Endothelial cell of umbilical vein (primary cell): ENCODE results near the gene TRERF1.

Experiments
- CTCF ChIP-seq, 2 donors: IDR thresholded peaks; 1 replicate in 1 of 2; 2 replicates in 1 of 2; pipeline ENCODE4 v1.5.1; 2011; ENCODE audit warnings: low read length in 2 of 2, mild to moderate bottlenecking in 2 of 2, moderate library complexity in 2 of 2, control low read depth in 1 of 2, inconsistent platforms in 1 of 2, low read depth in 1 of 2; ENCODE audit not compliant: insufficient read depth in 1 of 2; ENCODE audit errors: extremely low read depth in 1 of 2
- POLR2A ChIP-seq: IDR thresholded peaks from 2 replicates; pipeline ENCODE4 v1.6.1; 2012; ENCODE audit warnings: low read depth, mild to moderate bottlenecking, control low read depth, low read length

GRCh38 chr6:42257614-42258013 is 194.1 kb downstream of the TRERF1 start:
- TF ChIP-seq CTCF (IDR thresholded peaks at IDR 0.05; ENCODE audit: extremely low read depth in 1 of 2, insufficient read depth in 1 of 2, low read depth in 1 of 2, low read length in 2 of 2) (no peak), POLR2A (no peak)
